HG02642 (cell line): ENCODE results near the gene HOXB4.

Experiments
- ATAC-seq: cut with Tn5 transposase; IDR thresholded peaks from one replicate; pipeline ENCODE4 v1.9.1; 2021; ENCODE audit warnings: mild to moderate bottlenecking; ENCODE audit not compliant: unreplicated experiment, poor library complexity

HOXB4 gene

DNA sequence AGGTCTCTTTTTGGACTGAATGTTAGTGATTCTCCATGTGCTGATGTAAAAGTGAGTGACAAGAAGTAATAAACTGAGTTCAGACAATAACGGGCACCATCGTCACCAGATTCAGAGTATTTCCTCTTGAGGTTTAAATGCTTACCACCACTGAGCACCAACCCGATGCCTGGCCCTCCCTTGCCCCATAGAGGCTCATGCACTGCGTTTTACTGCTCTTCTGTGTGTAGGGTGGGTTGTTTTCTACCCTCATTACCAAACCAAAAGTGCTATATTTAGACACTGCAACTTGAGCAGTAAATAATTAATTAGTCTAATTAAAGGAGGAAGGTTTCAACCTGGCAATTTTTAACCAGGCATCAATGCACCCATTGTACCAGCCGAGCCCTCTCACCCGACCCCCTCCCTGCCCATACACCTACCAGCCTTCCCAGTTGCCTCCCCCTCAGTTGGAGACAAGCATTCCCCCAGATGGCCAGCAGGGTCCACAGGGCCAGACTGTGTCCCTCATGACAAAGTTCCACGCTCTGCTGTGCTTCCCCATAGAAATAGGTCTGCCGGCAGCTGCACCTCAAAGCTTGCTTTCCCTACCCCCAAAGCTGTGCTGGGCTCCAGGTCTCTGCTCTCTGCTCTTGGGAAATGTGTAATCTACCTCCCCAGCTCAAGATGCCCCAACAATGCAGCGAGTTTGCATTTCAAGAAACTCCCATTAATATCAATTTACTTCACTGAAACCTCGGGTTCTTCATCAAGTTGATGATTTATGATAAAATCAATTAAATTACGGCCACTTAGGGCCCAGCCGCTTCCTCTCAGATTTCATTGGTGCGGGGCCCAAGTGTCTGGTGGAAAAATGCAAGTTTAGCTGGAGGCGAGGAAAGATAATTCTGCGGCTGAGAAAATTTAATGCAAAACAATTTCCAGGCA lies 16.0 kb downstream of the HOXB4 start:
- ATAC-seq: no peak

DNA sequence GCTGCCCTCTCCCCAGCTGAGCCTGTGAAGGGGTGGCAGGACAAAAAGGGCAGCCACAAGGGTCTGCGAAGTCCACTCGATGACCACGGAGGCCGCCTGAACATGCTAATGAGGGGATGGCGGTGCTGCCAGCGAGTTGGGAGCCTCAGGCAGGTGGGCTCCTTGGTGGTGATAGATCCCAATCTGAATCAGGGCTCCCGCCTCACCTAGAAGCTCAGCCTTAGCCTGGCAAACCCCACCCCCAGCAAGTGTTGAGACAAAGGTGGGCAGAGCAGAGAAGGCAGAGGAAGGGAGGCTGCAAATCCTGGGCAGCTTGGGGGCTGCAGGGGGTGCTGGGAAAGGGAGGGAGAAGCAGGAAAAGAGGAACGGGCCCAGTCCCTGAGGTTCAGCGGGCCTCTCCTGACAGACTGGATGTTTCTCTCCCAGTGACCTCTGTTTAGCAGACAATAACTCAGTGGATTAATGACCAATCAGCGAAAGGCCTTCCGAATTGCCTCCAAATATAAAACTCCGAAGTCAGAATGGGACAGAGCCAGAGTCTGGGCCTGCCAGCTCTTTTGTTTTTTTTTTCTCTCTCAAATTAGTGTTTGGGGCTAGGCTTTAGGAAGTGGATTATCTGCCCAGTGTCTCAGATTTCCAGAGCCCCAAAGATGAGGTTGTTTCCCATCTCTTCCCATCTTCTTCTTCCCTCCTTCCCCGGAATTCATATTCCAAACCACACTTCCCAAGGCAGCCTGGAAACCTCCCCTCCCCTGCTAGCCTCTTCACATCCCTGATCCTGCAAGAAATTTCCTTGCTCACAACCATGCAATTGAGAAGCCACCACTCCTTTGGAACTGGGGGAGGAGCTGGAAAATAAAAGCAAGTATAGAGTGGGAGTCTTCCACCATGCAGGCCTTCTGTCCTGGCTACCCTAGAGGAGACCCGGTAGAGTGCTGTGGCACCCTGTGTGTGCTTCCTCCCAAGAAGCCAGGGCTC lies 18.0 kb downstream of the HOXB4 start:
- no peak for ATAC-seq

DNA sequence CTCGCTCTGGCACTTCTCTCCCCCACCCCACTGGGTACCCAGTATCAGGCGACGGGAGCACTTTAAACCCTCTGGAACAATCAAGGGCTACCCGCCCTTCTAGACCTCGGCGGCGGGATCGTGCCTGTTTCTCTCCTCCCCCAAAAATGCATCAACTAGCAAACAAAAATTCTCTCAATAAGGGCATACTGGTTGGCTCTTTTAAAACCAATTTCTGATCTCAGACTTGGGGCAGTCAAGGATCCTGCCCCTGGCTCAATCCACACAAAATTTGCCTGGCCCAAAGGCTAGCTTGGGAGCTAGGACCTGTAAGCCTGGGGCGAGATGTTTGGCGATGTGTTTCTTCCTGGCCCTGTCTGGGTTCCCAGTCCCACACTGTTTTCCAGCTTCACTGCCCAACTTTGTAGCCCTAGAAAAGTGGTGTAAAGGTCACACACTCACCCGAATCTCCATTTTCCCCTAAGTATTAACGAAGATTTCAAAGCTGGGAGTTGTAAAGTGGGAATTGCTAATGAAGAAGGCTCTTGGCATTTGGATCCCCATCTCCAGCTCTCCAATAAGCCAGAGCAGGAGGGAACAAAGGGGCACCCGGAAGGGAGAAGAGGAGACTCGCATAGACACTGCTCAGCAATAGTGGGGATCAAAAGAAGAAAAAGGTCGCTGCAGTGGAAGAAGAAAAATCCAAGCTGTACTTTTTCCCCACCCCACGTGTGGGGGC lies 18.9 kb downstream of the HOXB4 start:
- ATAC-seq: no peak

DNA sequence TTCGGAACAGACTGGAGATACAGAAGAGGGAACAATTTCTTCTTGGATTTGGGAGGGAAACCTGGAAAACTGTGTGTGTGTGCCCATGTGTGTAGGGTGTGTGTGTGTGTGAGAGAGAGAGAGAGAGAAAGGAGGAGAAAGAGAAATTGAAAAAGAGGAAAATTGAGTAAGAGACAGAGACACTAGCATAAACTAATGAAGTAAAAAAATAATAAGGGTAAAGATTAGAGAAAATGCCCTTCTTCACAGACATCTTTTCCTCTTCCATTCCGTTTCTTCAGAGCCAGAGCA lies 19.4 kb downstream of the HOXB4 start:
- no peak for ATAC-seq

DNA sequence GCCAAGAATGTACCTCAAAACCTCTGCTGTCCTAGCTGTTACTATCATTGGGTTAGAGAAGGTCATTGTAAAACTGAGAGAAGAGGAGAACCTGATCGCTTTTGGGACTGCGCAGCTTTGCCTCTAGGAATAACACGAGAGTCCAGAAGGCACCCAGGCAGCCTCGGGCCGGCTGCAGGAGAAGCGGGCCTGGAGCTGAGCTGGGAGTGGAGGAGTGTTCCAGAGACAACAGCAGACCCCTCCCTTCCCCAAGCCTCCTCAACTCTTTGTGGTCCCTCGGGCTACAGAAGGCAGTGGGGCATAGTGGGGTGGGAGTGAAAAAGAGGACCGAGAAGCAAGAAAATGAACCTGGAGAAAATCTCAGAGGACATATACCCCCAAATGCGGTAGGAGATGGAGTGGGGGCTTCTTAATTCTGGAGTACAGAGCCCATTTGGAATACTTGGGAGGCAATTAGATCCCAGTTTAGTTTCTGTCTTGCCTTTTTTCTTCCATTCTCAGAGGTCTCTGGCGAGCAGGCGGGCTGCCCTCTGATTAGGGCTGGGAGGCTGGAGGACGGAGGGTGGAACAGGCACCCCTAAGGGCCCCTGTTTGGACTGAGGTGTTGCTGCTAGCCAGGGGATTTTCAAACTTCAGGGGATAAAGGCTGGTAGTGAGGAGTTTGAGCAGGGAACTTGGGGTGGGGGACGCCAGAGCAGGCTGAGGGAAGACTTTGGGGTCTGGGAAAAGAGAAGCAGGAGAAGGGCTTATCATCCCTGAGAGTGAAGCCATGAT lies 19.9 kb downstream of the HOXB4 start:
- no peak for ATAC-seq

DNA sequence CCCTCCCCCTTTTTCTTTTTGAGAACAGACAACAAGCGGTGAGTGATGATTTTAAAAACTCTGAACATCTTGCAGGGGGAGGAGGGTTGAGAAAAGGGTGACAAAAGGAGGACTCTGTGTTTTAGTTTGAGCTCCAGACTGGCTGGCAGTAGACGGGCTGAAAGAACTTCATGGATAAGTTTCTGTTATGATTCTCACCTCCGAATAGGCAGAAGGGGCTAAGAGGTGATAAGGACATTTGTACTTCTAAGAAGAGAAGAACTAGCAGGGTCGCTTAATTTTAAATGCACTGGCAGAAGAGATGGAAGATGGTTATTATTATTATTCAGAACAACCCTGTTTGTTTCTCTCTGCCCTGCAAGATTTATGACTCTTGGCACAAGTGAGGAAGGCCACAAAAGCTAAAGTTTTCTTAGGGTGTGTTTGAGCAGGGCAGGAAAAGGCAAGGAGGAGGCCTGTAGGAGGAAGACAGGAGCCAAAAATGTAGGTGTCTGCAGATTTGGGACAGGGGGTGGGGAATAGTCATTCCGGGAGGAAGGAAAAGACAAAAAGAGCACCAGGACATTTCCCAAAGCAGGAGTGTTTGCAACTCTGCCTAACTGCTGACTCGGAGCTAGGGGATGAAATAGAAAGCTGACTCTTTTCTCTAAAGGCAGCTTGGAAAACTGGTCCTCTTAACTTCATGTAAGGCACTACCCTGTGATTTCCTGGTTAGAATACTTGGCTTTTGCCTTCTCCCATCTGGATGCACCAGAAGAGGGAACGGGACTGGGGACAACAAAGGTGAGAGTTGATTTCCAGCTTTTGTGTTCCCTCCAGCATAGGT lies 21.4 kb downstream of the HOXB4 start:
- no peak for ATAC-seq

DNA sequence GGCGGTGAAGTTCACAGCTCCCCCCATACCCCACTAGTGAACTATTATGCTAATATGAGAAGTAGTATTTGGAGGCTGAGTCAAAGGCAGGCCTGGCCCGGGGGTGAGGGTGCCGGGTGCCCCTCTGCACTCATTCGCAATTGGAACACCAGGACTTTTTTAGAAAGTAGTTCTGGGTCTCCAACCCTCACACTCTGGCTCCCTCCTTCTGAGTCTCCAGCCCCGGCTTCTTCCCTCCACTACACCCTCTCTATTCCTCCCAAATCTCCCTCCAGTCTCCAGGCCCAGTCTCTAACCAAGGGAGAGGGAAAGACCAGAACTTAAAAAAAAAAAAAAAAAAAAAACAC lies 21.9 kb downstream of the HOXB4 start:
- ATAC-seq: no peak

DNA sequence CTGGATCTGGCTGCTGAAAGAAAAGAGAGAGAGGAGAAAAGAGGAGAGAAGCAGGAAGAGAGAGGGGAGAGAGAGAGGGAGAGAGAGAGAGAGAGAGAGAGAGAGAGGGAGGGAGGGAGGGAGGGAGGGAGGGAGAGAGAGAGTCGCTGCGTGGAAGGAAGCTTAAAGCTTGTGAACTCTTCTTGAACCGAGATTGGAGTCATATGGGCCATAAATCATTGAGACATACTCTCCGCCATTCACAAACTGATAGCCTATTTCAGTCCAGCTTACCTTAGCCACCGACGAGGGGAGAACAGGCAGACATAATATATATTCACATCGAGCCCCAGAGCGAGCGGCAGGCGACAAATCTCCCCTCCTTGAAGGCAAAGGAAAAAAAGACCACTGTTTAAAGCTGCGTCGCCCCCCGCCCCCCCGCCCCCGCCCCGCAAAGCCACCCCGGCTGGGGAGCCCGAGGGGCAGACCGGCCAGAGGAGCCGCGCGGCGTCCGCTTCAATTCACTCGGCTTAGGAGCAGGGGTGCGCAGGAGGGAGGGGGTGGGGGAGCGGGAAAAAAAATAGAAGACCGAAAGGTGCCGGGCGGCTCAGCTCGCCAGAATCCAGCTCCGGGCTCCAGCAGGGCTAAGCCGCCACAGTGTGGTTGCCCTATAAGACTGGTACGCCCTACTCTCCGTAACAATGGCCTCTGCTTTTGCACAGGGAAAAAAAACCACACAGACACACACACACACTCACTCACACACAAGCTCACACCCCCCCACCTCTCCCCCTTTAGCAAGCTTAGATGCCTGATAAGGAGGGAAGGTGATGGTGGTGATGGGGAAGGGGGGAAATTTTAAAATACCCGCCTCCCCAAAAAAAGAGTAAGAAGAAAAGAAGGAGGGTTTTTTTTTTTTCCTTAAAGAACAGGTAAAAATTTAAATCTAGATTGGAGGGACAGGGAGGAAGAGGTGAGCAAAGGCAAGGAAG lies 22.6 kb downstream of the HOXB4 start:
- ATAC-seq: no peak

DNA sequence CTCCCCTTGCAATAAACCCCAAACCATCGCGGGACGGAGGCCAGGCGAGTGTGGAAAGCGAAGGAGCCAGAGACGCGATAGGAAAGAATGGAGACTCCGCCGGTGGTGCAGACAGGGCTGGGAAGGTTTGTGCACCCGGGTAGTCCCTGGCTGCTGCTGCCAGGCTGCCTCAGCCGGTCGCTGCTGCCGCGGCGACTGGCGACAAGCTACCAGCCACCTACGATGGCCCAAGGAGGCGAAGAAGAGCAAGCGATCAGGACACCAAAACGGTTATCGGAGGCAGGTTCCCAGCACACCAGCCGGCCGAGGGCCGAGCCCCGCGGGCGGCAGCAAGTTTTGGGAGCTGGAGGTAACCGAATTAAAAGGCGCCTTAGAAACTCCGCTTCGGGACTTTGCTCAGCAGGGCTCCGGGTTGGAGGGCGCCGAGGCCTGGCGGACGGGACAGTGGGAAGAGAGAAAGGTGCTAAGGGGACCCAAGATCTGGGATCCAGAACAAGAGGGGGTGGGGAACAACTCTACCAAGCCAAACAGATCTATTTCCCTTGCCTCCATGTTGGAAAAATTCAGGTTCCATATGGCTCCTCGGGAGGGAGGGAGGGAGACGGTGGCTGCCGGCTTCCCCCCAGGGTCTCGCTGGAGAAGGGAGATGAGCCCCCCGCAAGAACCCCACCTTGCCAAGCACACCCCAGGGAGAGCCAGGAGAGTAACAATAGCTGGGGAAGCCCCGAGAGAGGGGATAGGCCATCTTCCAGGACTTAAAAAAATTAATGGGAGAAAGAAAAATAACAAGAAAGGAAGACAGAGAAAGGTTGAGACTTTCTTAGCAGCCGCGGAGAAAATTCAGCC lies 23.5 kb downstream of the HOXB4 start:
- no peak for ATAC-seq

DNA sequence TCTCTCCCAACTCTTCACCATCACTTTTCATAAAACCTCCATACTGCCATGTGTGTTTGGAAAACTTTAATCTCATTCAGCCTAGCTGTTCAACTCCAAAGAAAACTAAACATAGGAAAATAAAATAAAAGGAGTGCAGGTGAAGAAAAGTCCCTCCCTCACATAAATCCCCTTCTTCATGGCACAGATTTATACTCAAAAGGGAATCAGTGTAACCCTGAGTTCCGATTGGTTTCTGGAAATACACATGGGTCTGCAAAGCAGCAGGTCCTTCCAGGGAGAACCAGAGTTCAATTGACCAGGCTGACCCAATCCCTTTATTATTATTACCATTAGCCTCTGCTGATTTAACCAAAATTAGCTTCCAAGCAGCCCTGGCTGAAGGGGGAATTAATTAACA lies 24.3 kb downstream of the HOXB4 start:
- no peak for ATAC-seq

DNA sequence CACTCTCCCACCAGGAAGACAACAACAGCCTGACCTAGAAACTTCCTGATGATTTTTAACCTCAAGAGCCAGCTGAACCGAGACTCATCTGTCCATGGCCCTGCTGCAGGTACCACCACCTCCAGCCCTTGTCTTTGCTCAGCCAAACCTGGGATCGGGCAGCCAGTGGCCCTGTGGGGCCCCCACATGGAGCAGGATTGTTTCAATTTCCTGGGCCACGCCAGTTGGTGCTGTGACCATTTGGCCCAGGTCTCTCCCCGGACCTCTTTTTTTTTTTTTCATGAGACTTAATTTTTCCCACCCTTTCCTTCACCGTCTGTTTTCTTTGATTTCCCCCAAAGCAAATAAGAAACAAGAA lies 25.0 kb downstream of the HOXB4 start:
- no peak for ATAC-seq

DNA sequence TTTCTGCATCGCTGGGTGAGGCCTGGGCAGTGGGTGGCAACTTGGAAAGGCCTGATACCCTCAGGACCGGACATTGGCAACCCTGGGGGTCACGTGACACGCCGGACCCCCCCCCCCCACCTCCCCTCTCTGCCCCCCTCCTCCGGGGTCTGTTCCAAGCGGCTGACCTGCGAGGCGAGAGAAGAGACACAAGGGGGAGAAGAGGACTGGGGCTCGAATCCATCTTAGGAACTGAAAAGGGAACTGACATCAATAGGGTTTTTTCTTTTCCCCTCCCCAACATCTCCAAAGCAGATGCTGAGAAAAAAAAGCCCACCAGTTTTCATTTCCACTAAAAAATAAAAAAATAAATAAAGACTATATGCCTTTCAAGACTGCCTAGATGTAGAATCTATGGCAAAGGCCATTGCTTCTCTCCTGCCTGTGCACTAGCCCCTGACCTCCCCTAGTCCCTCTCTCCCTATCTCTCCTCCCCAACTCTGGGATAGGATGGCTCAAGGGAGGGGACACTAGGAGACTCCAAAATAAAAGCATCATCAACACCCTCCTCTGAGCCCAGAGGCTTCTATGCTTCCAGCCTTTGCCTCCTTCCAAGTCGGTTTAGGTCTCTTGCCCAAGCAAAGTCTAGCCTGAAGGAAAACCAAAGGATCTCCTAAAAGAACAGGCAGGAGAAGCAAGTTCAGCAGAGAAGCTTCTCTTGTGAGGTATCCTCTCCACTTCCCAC lies 25.5 kb downstream of the HOXB4 start:
- ATAC-seq: no peak

DNA sequence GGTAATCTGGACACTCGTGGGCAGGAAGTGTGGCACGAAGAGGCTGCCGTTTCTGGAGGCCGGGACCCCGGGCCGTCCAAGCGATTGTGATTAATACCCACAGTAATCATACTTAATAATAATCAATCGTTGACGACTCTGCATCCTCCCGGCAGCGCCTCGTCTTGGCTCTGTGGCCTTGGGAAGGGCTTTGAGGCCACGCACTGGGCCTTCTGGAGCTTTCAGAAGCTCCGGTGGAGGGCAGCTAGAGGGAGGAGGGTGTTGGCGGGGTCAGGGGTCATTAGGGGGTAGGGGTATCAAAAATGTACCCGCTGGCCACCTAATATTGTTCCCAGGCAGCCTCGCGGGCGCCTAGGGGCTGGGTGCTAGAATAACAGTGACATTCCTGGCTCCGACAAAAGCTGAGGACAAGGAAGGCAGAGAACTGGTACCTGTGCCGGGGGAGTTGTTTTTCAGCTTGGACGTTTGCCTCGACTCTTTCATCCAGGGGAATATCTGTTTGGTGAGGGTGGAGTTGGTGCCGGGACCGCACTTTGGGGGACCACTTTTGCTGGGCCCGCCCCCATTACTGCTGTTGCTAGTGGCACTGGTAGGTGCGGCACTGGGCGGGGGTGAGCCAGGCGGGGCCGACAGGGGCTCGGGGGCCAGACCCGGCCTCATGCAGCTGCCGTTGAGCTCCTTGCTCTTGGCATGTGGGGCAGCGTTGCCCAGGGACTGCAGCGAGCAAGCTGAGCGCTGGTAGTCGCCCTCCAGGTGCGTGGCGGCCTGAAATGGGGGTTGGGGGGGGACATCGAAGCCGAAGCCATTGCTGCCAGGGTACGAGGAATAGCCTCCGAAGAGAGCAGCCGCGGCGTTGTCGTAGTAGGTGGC lies 26.3 kb downstream of the HOXB4 start:
- ATAC-seq: no peak

DNA sequence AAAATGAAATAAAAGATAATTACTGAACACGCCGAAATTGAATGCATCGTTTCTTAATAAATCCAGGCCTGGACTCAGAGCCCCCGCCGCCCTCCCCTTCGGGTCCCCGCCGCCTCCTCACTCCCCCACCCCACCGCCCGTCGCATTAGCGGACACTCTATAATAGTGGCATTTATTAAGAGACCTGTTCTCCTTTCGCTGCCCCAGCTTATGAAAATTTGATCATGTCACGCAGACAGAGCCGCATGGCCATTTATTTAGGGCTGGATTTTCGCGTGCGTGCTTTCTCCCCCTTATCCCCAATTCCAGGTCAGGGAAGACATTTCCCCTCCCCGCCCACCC lies 27.0 kb downstream of the HOXB4 start:
- ATAC-seq: no peak

DNA sequence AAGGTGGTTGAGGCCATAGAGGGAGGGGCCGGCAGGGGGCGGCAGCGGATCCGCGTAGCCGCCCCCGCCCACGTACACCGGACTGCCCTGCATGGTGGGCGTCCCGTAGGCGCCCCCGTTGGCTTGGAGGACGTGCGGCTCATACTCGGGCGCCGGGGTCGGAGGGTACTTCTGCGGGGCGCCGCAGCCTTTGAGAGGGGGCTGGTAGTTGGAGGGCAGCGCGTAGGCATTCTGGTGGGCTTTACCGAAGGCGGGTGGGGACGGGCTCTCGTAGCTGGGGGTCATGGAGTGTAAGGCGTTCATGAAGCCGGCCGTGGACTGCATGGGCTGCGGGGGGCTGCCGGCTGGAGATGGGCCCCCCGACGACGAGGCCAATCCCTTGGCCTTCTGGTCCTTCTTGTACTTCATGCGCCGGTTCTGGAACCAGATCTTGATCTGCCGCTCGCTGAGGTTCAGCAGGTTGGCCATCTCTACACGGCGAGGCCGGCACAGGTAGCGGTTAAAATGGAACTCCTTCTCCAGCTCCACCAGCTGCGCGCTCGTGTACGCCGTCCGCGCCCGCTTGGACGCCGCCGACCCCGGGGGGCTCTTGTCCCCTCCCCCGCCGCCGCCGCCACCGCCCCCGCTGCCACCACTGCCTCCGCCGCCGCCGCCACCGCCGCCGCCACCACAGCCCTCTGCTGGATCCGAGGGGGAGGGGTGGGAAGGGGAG lies 27.5 kb downstream of the HOXB4 start:
- no peak for ATAC-seq
